Measurements from ENCODE around the gene TNFRSF25.
A peak's percentile ranks its signal among the peaks of the same experiment; 100 is the strongest.
"Not testable (repeated sequence)": the region's sequence is repeated elsewhere in the genome, so short reads cannot be mapped to it uniquely, and the experiment has no call there.

The TNFRSF25 gene

GRCh38 chr1:6448749-6449631, 17.0 kb downstream of the TNFRSF25 start:
- no peak for DNase-seq

- DNase-seq = peak; percentile 23
Observed at GRCh38 chr1:6447818-6448748, 17.9 kb downstream of the TNFRSF25 start.

- DNase-seq = no peak
Observed at GRCh38 chr1:6447016-6447817, 18.8 kb downstream of the TNFRSF25 start.

GRCh38 chr1:6446665-6447015, 19.3 kb downstream of the TNFRSF25 start:
- DNase-seq = no peak

GRCh38 chr1:6445929-6446328, 20.0 kb downstream of the TNFRSF25 start:
- not testable (repeated sequence) for DNase-seq

- DNase-seq = no peak
Observed at GRCh38 chr1:6445062-6445763, 20.8 kb downstream of the TNFRSF25 start.

- no peak for DNase-seq
Observed at GRCh38 chr1:6444377-6444776, 21.6 kb downstream of the TNFRSF25 start.

- no peak for DNase-seq
Observed at GRCh38 chr1:6443339-6444115, 22.4 kb downstream of the TNFRSF25 start.

GRCh38 chr1:6441586-6441985, 24.4 kb downstream of the TNFRSF25 start:
- DNase-seq = no peak

- no peak for DNase-seq
Observed at GRCh38 chr1:6440198-6441126, 25.5 kb downstream of the TNFRSF25 start.

- peak; percentile 36 for DNase-seq
Observed at GRCh38 chr1:6438047-6438525, 27.9 kb downstream of the TNFRSF25 start.

- DNase-seq = not testable (repeated sequence)
Observed at GRCh38 chr1:6437012-6437700, 28.8 kb downstream of the TNFRSF25 start.

GRCh38 chr1:6436277-6436676, 29.7 kb downstream of the TNFRSF25 start:
- DNase-seq = not testable (repeated sequence)

- DNase-seq = no peak
Observed at GRCh38 chr1:6435547-6435946, 30.4 kb downstream of the TNFRSF25 start.

GRCh38 chr1:6435129-6435528, 30.8 kb downstream of the TNFRSF25 start:
- no peak for DNase-seq

GRCh38 chr1:6434186-6434585, 31.8 kb downstream of the TNFRSF25 start:
- no peak for DNase-seq

GRCh38 chr1:6431645-6432579, 34.1 kb downstream of the TNFRSF25 start:
- not testable (repeated sequence) for DNase-seq

All from NCI-H1417 treated with DMSO at 0.1 percent for 48 hours (cell line).